K562 (cell line): ENCODE results near the gene ADAT1. TPM values are rescaled to one million over a fixed set of nuclear protein-coding genes. Genes with fewer than 3 reads are reported as not detected.

Experiments used
- ATAC-seq: fragments of 200-7000 bp; cut with Tn5 transposase; 3 replicates; pipeline ENCODE4 v1.9.1; 2020; ENCODE audit warnings: moderate library complexity
- BruUV-seq: library from RNA; stranded (reverse); fragments of 400-500 nt; replicated peaks from 2 replicates; lab custom pipeline; 2021; lab: Mats Ljungman, UMichigan
- CTCF ChIA-PET: fragments of 300-600 bp; formaldehyde crosslinking; extraction: SDS; loops from one replicate; lab custom pipeline; 2021; ENCODE audit warnings: low intra/inter-chr PET ratio; lab: Yijun Ruan, JAX
- POLR2A ChIA-PET: fragments of 300-600, 350-650 bp; sonication (Branson Sonifier 250); formaldehyde crosslinking; extraction: SDS; loops from one replicate; lab custom pipeline; 2021; ENCODE audit warnings: antibody characterized with exemption, inconsistent platforms; lab: Yijun Ruan, JAX
- DNase-seq, 4 experiments: peaks; one replicate each; pipeline versions ENCODE4 v3.0.0 to v3.0.0-alpha.2; 2011 to 2018; ENCODE audit warnings: low spot score in 3 of 4, mixed read lengths in 3 of 4; ENCODE audit errors: extremely low read depth in 1 of 4
- FAIRE-seq: peaks from 2 replicates; lab custom pipeline; 2011; peaks lifted over from hg19 to GRCh38; lab: Jason Lieb, UNC
- H2AFZ ChIP-seq: 2 replicates; pipeline ENCODE4 v1.6.0; 2011; ENCODE audit warnings: low read depth, low read length, control low read depth, inconsistent platforms
- H3K27ac ChIP-seq: fragments of 200-600 bp; 3 replicates; pipeline ENCODE4 v1.8.0; 2011; ENCODE audit warnings: low read depth, mild to moderate bottlenecking, control low read depth, inconsistent platforms, low read length, moderate library complexity, mixed read lengths; ENCODE audit errors: extremely low read depth
- H3K27me3 ChIP-seq, 2 experiments: fragments of 300-600 bp in 1 of 2; 2 replicates in 1 of 2; 3 replicates in 1 of 2; pipeline versions ENCODE4 v1.6.0 to v1.8.0; 2011; ENCODE audit warnings: inconsistent platforms in 2 of 2, low read length in 2 of 2, mild to moderate bottlenecking in 1 of 2, mixed read lengths in 1 of 2, moderate library complexity in 1 of 2; ENCODE audit not compliant: control insufficient read depth in 2 of 2, insufficient read depth in 2 of 2
- H3K36me3 ChIP-seq: fragments of 300-600 bp; 3 replicates; pipeline ENCODE4 v1.8.0; 2011; ENCODE audit warnings: mild to moderate bottlenecking, low read length, inconsistent platforms; ENCODE audit not compliant: control insufficient read depth, insufficient read depth
- H3K4me1 ChIP-seq, 2 experiments: fragments of 200-600 bp in 1 of 2; replicated peaks in 1 of 2; 2 replicates in 1 of 2; 3 replicates in 1 of 2; pipeline versions ENCODE4 v1.5.1 to v1.8.0; 2011; ENCODE audit warnings: inconsistent platforms in 2 of 2, low read length in 2 of 2, mild to moderate bottlenecking in 1 of 2, mixed read lengths in 1 of 2, moderate library complexity in 1 of 2; ENCODE audit not compliant: control insufficient read depth in 2 of 2, insufficient read depth in 2 of 2
- H3K4me2 ChIP-seq: 2 replicates; pipeline ENCODE4 v1.6.1; 2011; ENCODE audit warnings: low read length, control low read depth, inconsistent platforms, mixed read lengths; ENCODE audit not compliant: insufficient read depth
- H3K4me3 ChIP-seq: fragments of 200-600 bp; sonication (generic), shearing (Covaris generic); 2 replicates; pipeline ENCODE4 v1.5.1; 2016; ENCODE audit warnings: control low read depth, inconsistent platforms
- H3K79me2 ChIP-seq: fragments of 200-600 bp; 3 replicates; pipeline ENCODE4 v1.8.0; 2011; ENCODE audit warnings: low read length, inconsistent platforms; ENCODE audit not compliant: control insufficient read depth, insufficient read depth
- H3K9ac ChIP-seq, 2 experiments: 2 replicates each; pipeline versions ENCODE4 v1.6.0 to v1.6.1; 2011; ENCODE audit warnings: low read depth in 2 of 2, low read length in 2 of 2, control low read depth in 1 of 2, inconsistent platforms in 1 of 2, mild to moderate bottlenecking in 1 of 2, mixed read lengths in 1 of 2; ENCODE audit not compliant: insufficient read depth in 1 of 2
- H3K9me1 ChIP-seq: one replicate; pipeline ENCODE4 v1.6.0; 2011; ENCODE audit warnings: inconsistent platforms, mild to moderate bottlenecking, low read length, moderate library complexity; ENCODE audit not compliant: control insufficient read depth, insufficient read depth
- H3K9me3 ChIP-seq: replicated peaks from 2 replicates; pipeline ENCODE4 v1.5.1; 2011; ENCODE audit warnings: low read depth, low read length, inconsistent platforms; ENCODE audit not compliant: control insufficient read depth, insufficient read depth
- H4K20me1 ChIP-seq: replicated peaks from 2 replicates; pipeline ENCODE4 v1.6.1; 2011; ENCODE audit warnings: low read length, inconsistent platforms, mixed read lengths; ENCODE audit not compliant: control insufficient read depth, insufficient read depth
- DIDO1 ChIP-seq: fragments of 450-650 bp; IDR thresholded peaks from 2 replicates; pipeline ENCODE4 v1.6.1; 2016; ENCODE audit warnings: low read depth, missing biosample characterization, missing genetic modification characterization
- ELF4 ChIP-seq: fragments of 450-650 bp; formaldehyde crosslinking; IDR thresholded peaks from 2 replicates; pipeline ENCODE4 v1.4.0; 2022; ENCODE audit warnings: missing genetic modification characterization
- FOXK1 ChIP-seq: sonication (generic); formaldehyde crosslinking; IDR thresholded peaks from 2 replicates; pipeline ENCODE4 v1.8.0; 2022; ENCODE audit warnings: missing genetic modification reagents, mild to moderate bottlenecking, borderline replicate concordance
- HNRNPLL ChIP-seq: fragments of 200-400 bp; formaldehyde crosslinking; IDR thresholded peaks from 2 replicates; pipeline ENCODE4 v1.6.1; 2017; ENCODE audit warnings: low read length, low read depth, mild to moderate bottlenecking; ENCODE audit not compliant: poor library complexity, severe bottlenecking
- NFE2 ChIP-seq: IDR thresholded peaks from 2 replicates; pipeline ENCODE4 v1.6.1; 2014; ENCODE audit warnings: antibody characterized with exemption, low read depth
- POLR2H ChIP-seq: IDR thresholded peaks from 2 replicates; pipeline ENCODE4 v1.6.1; 2016; ENCODE audit warnings: missing genetic modification characterization, low read depth, mild to moderate bottlenecking, control low read depth, missing compliant biosample characterization, moderate library complexity
- ZBTB17 ChIP-seq: fragments of 450-650 bp; formaldehyde crosslinking; IDR thresholded peaks from 2 replicates; pipeline ENCODE4 v1.4.0; 2020; ENCODE audit warnings: mild to moderate bottlenecking
- ZNF436 ChIP-seq: fragments of 250-450, 450-650 bp; sonication (Bioruptor Pico); formaldehyde crosslinking; IDR thresholded peaks from 2 replicates; pipeline ENCODE4 v1.7.0; 2020; ENCODE audit warnings: mild to moderate bottlenecking
- ZNF583 ChIP-seq: fragments of 250-450 bp; sonication (Bioruptor Pico); IDR thresholded peaks from 2 replicates; pipeline ENCODE4 v1.4.0; 2020
- ZSCAN32 ChIP-seq: fragments of 450-650 bp; formaldehyde crosslinking; IDR thresholded peaks from 2 replicates; pipeline ENCODE4 v1.4.0; 2020; ENCODE audit warnings: mild to moderate bottlenecking, moderate library complexity
- ZZZ3 ChIP-seq: fragments of 450-650 bp; IDR thresholded peaks from 2 replicates; pipeline ENCODE4 v1.6.1; 2016; ENCODE audit warnings: antibody characterized with exemption, mild to moderate bottlenecking, moderate library complexity
- WGBS: fragments of 100-300 bp; shearing (Covaris generic); methylation state at CpG from one replicate; pipeline ENCODE4 v1.1.6; 2016; ENCODE audit warnings: low coverage, mixed read lengths; ENCODE audit not compliant: insufficient coverage; ENCODE audit errors: missing lambda C conversion rate; 5-methylcytosine and 5-hydroxymethylcytosine counted together
- in situ Hi-C: fragments of 300-500 bp; cut with MboI; formaldehyde crosslinking; loops from 4 replicates; pipeline ENCODE4 v1.15.0; 2018; ENCODE audit warnings: inconsistent platforms, mixed read lengths
- intact Hi-C: fragments of 100-400 bp; cut with micrococcal nuclease; formaldehyde crosslinking; loops from 2 replicates; pipeline ENCODE4 v1.14.2; 2022
- polyA plus RNA-seq, 8 experiments: library from polyadenylated mRNA; depleted of rRNA in 4 of 8; stranded (reverse) in 5 of 8; unstranded in 3 of 8; fragments of >200 nt; fragmentation: Nextera tagmentation in 2 of 8; fragmentation: Illumina TruSeq in 1 of 8; extraction: Ambion mirVana in 2 of 8; extraction: Trizol in 1 of 8; gene quantifications; 2 replicates each; pipeline versions ENCODE4 v1.2.1 to v1.2.3, GENCODE V29; 2011 to 2014; ENCODE audit warnings: inconsistent platforms in 1 of 8, missing spikeins in 1 of 8
- total RNA-seq, 7 experiments: library from RNA; depleted of rRNA in 6 of 7; stranded (reverse); fragments of >200 nt in 6 of 7; fragmentation: Illumina TruSeq in 2 of 7; extraction: Trizol in 2 of 7; gene quantifications; 2 replicates each; pipeline versions ENCODE4 v1.2.1 to v1.2.3, GENCODE V29; 2011 to 2021; ENCODE audit warnings: low replicate concordance in 1 of 7

The ADAT1 gene
- total and polyA plus RNA-seq, 9 of the 15 experiments (the other 6 are each of a cell fraction or from before 2014, with no cell fraction given): 16.0 to 36.7 (median 28.2) TPM

- no TSS peak for BruUV-seq
- ATAC-seq (no peak), DNase-seq (no peak), FAIRE-seq (no peak)
- TF ChIP-seq DIDO1 (tag) (no peak), HNRNPLL (no peak), ZNF436 (CRISPR knock-in tag) (no peak), ZNF583 (CRISPR knock-in tag) (no peak), NFE2 (no peak), POLR2H (no peak), ZBTB17 (no peak), FOXK1 (CRISPR knock-in tag) (no peak), ZSCAN32 (CRISPR knock-in tag) (no peak), ZZZ3 (no peak), ELF4 (CRISPR knock-in tag) (no peak)
- H3K79me2 ChIP-seq: peaks cover 53% of the 10 kb centered on the region
- H3K9me3 ChIP-seq: no peaks in the 10 kb centered on the region
- in situ Hi-C loops: no loop called here
- no peaks in the 10 kb centered on the region for H3K27me3 ChIP-seq
- H3K4me2 ChIP-seq: no peak overlapping the region
- H3K9me1 ChIP-seq: no peaks in the 10 kb centered on the region
- peaks cover 19% of the 10 kb centered on the region for H4K20me1 ChIP-seq
- H3K4me3 ChIP-seq: no peak overlapping the region
- POLR2A ChIA-PET: interaction anchor here (1.1 kb wide), 1 partner anchor 137 kb away, joined by 4 read pairs; no protein-coding TSS in a partner anchor
- CTCF ChIA-PET: no interaction called here
- H3K36me3 ChIP-seq: peaks cover 50% of the 10 kb centered on the region
- no peak overlapping the region for H3K27ac ChIP-seq
- no peak overlapping the region for H3K9ac ChIP-seq
- WGBS: 70% methylated on average over 1 of the region's 1 CpG
- peaks cover 9 to 13% of the 10 kb centered on the region in 2 experiments; a peak in 4 of 5 replicates for H3K4me1 ChIP-seq
- intact Hi-C loops: no loop called here
- no peak overlapping the region for H2AFZ ChIP-seq
Measured at GRCh38 chr16:75653922-75654321, 30.8 kb upstream of the ADAT1 start.
